Cerebellar cortex (tissue), 1 donor: ENCODE measurements around the gene CASZ1.

Experiments used
- DNase-seq: peaks from one replicate; pipeline ENCODE4 v3.0.0-alpha.2; 2015; ENCODE audit warnings: low spot score

Gene CASZ1

DNA sequence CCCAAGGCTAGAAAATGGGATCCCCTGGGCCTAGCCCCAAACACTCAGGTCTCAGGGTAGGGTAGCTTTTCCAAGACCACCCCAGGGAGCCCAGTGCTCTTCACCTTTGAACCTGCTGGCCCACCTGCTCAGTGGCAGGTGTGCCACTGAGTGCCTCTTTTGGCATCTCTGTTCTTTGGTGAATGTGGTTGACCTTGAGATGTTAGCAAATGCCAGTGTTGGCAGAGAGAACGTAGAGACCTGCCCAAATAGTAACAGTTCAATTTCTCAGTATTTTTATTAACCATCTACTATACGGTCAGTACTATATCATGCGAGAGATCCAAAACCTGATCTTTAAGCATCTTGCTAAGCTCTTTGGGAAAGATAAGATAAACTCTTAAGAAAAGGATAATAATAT, 193.5 kb downstream of the CASZ1 start:
- no peak for DNase-seq

DNA sequence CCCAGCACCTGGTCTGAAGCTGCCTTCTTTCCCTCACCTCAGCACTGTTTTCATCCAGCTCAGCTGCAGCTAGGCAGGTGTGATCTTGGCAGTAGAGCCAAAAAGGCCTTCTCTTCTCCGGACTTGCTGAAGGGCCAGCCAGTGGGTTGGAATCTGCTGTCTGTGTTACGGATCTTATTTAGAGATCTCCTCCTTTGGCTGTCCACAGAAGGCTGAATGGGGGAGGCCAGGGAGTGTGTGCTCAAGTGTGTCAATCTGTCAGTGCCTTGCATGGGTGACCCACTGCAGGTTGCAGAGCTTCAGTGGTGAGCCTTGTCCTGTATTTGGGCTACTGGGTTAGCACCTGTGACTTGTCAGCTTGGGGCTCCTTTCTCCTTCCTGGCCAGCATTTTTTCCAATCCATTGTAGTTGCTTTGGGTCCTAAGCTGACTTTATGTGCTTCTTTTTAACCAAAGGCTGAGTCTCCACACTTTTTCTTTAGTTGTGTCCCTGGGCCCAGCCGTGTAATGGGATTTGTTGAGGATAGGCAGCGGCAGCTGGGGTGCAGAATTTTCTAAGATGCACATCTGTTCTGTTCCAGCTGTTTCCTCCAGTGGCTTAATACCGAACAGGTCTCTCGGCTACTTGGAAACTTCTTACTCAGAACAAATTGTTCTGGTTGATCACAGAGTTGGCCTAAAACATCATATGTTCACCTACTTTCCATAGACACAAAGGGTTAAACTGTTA, 194.9 kb downstream of the CASZ1 start:
- DNase-seq = no peak

GRCh38 chr1:10599194-10599861, 197.1 kb downstream of the CASZ1 start:
- DNase-seq = no peak

- no peak for DNase-seq
Observed at GRCh38 chr1:10598389-10598702, 198.1 kb downstream of the CASZ1 start.

- no peak for DNase-seq
Observed at GRCh38 chr1:10597492-10598388, 198.7 kb downstream of the CASZ1 start.

GRCh38 chr1:10596780-10597179, 199.7 kb downstream of the CASZ1 start:
- DNase-seq = no peak

GRCh38 chr1:10594595-10595223, 201.7 kb downstream of the CASZ1 start:
- DNase-seq = no peak

DNA sequence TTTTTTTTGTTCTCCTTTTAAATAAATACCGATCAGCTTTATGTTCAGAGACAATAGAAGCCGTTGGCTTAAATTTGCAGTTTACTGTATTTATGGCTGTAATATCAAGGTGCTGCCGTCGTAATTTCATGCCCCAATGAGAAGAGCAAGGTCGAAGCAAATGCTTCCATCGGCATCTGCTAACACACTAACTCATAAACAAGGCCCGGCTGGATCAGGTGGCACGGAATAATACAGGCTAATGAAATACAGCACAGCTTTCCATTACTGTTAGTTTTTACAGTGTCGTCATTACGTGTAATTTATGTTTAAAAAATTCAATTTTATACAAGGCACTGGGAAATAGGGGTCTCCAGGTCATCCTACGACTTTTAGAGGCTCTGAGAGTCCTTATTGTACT, 202.7 kb downstream of the CASZ1 start:
- DNase-seq = no peak

GRCh38 chr1:10592373-10592772, 204.1 kb downstream of the CASZ1 start:
- DNase-seq = no peak

- no peak for DNase-seq
Observed at GRCh38 chr1:10591010-10591409, 205.4 kb downstream of the CASZ1 start.

- DNase-seq = no peak
Observed at GRCh38 chr1:10589074-10589473, 207.4 kb downstream of the CASZ1 start.

GRCh38 chr1:10588640-10589039, 207.8 kb downstream of the CASZ1 start:
- no peak for DNase-seq
